ENCODE measurements around the gene CTSZ. TPM values are rescaled to one million over a fixed set of nuclear protein-coding genes. Genes with fewer than 3 reads are reported as not detected.

Gene CTSZ
- total RNA-seq, 5 donors from 2014 or later (not counting 1 experiment from before 2014, with no cell fraction given) = 16.8 to 37.1 (median 26.1) TPM

DNA sequence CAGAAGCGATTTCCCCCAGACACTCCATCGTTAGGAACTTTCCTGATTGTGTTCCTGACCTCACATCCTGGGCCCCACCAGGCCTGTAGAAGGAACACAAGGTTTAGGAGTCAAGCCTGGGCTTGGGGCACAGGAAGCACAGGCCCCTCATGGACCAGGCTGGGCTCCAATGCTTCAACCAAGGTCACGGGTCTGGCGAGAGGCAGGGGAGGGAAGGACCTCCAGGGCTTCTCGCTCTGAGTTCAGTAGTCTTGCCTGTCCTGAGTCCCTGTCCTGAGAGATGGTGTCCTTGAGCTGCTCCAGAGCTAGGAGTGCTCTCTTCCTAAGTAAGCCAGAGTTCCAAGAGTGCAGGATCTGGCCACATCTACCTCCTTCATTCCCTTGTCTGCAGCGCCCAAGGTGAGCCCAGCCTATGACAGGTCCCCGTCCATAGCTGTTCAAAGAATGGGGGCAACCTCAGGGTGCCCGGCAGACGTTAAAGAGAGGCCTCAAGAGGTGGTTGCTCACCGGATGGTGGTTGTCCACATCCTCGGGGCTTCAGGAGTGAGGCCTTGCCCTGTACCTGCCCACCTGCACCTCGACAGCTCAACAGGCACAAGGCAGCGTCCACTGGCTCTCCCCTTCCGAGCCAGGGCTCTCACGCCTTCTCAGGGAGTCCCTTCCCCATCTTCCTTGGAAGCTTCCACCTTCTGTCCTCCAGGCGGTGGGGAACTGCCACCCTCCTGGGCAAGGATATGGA is 10.6 kb upstream of the CTSZ start:
- WGBS (ENCODE audit: insufficient coverage) = 79% methylated on average over 11 of the region's 16 CpGs
- POLR2A ChIA-PET = interaction anchor here in 1 of 2 donors (0.5 kb wide), 1 partner anchor 41 kb away, joined by 5 read pairs; no protein-coding TSS in a partner anchor
- H3K4me3 Mint-ChIP-seq = peak overlapping the region in 1 of 3 donors; percentile 42

GRCh38 chr20:59016795-59017492 is 9.9 kb upstream of the CTSZ start:
- H3K4me1 ChIP-seq (ENCODE audit: control insufficient read depth in 1 of 2, extremely low read depth in 1 of 2, insufficient read depth in 2 of 2, low read length in 2 of 2) = peaks cover 6 to 33% of the 10 kb centered on the region in 2 experiments
- H3K27ac ChIP-seq (ENCODE audit: low read length) = no peak overlapping the region
- DNase-seq (peak in 2 of 35 experiments; percentile 21 to 22), ATAC-seq (replicated peaks in 1 of 4) (peak; percentile 36 to 61 (median 40))
- ChIA-PET POLR2A (interaction anchor here in 1 of 2 donors (0.5 to 1.0 kb wide), 2 partner anchors 15 to 42 kb away, joined by 5 read pairs; partner anchors contain the start of gene ATP5F1E), CTCF (no interaction called here)
- peaks cover 0 to 6% of the 10 kb centered on the region in 2 donors for H3K36me3 ChIP-seq (ENCODE audit: control insufficient read depth in 2 of 2, extremely low read depth in 1 of 2, insufficient read depth in 1 of 2, low read length in 1 of 2)
- WGBS (ENCODE audit: insufficient coverage) = 54% methylated on average over 3 of the region's 4 CpGs
- no peaks in the 10 kb centered on the region for H3K9me3 ChIP-seq
- Mint-ChIP-seq H3K36me3 (no peaks in the 10 kb centered on the region), H3K27ac (peak overlapping the region; percentile 23 to 40), H3K4me3 (peak overlapping the region in 1 of 3 donors; percentile 42), H3K9me3 (no peaks in the 10 kb centered on the region), H3K4me1 (peaks cover 38 to 47% (median 46%) of the 10 kb centered on the region in 3 donors), H3K27me3 (no peaks in the 10 kb centered on the region)
- H3K27me3 ChIP-seq (replicated peaks in 1 of 2; ENCODE audit: control insufficient read depth in 2 of 2, extremely low read depth in 1 of 2, insufficient read depth in 2 of 2, low read length in 1 of 2) = no peaks in the 10 kb centered on the region
- no peak overlapping the region for H3K4me3 ChIP-seq (ENCODE audit: control insufficient read depth in 1 of 2, extremely low read depth in 1 of 2, low read length in 1 of 2)

More for the DNA sequence above, 10.6 kb upstream of the CTSZ start:
- peaks cover 0 to 9% of the 10 kb centered on the region in 2 donors for H3K36me3 ChIP-seq (ENCODE audit: control insufficient read depth in 2 of 2, extremely low read depth in 1 of 2, insufficient read depth in 1 of 2, low read length in 1 of 2)
- Mint-ChIP-seq H3K36me3 (peaks cover 4% of the 10 kb centered on the region), H3K4me1 (peaks cover 41 to 44% (median 42%) of the 10 kb centered on the region in 3 donors), H3K27me3 (no peaks in the 10 kb centered on the region), H3K27ac (peak overlapping the region in 1 of 2 donors; percentile 40), H3K9me3 (no peaks in the 10 kb centered on the region)
- CTCF ChIA-PET = no interaction called here
- no peaks in the 10 kb centered on the region for H3K27me3 ChIP-seq (replicated peaks in 1 of 2; ENCODE audit: control insufficient read depth in 2 of 2, extremely low read depth in 1 of 2, insufficient read depth in 2 of 2, low read length in 1 of 2)
- DNase-seq (no peak), ATAC-seq (replicated peaks in 1 of 4) (no peak)
- peaks cover 6 to 33% of the 10 kb centered on the region in 2 experiments for H3K4me1 ChIP-seq (ENCODE audit: control insufficient read depth in 1 of 2, extremely low read depth in 1 of 2, insufficient read depth in 2 of 2, low read length in 2 of 2)
- no peak overlapping the region for H3K4me3 ChIP-seq (ENCODE audit: control insufficient read depth in 1 of 2, extremely low read depth in 1 of 2, low read length in 1 of 2)
- no peak overlapping the region for H3K27ac ChIP-seq (ENCODE audit: low read length)
- no peaks in the 10 kb centered on the region for H3K9me3 ChIP-seq

- no peak overlapping the region for H3K27ac ChIP-seq (ENCODE audit: low read length)
- H3K4me3 Mint-ChIP-seq = peak overlapping the region in 1 of 3 donors; percentile 42
- DNase-seq (no peak), ATAC-seq (replicated peaks in 1 of 4) (no peak)
- H3K4me1 Mint-ChIP-seq = peaks cover 45 to 55% (median 53%) of the 10 kb centered on the region in 3 donors
- H3K36me3 ChIP-seq (ENCODE audit: control insufficient read depth in 2 of 2, extremely low read depth in 1 of 2, insufficient read depth in 1 of 2, low read length in 1 of 2) = peaks cover 0 to 4% of the 10 kb centered on the region in 2 donors
- no peaks in the 10 kb centered on the region for H3K9me3 Mint-ChIP-seq
- CTCF ChIA-PET = no interaction called here
- H3K27me3 ChIP-seq (replicated peaks in 1 of 2; ENCODE audit: control insufficient read depth in 2 of 2, extremely low read depth in 1 of 2, insufficient read depth in 2 of 2, low read length in 1 of 2) = no peaks in the 10 kb centered on the region
- 76% methylated on average over 12 of the region's 16 CpGs for WGBS (ENCODE audit: insufficient coverage)
- H3K4me1 ChIP-seq (ENCODE audit: control insufficient read depth in 1 of 2, extremely low read depth in 1 of 2, insufficient read depth in 2 of 2, low read length in 2 of 2) = peaks cover 6 to 33% of the 10 kb centered on the region in 2 experiments
- no peaks in the 10 kb centered on the region for H3K36me3 Mint-ChIP-seq
- no peaks in the 10 kb centered on the region for H3K27me3 Mint-ChIP-seq
- H3K9me3 ChIP-seq = no peaks in the 10 kb centered on the region
- H3K27ac Mint-ChIP-seq = peak overlapping the region in 1 of 2 donors; percentile 19
- POLR2A ChIA-PET = interaction anchor here in 1 of 2 donors (1.0 kb wide), 1 partner anchor 16 kb away, joined by 5 read pairs; the partner anchor contains the start of gene ATP5F1E
- H3K4me3 ChIP-seq (ENCODE audit: control insufficient read depth in 1 of 2, extremely low read depth in 1 of 2, low read length in 1 of 2) = no peak overlapping the region
Observed at GRCh38 chr20:59015812-59016711, 9.0 kb upstream of the CTSZ start.

- Mint-ChIP-seq H3K27ac (no peak overlapping the region), H3K27me3 (no peaks in the 10 kb centered on the region), H3K4me1 (peaks cover 46 to 55% (median 52%) of the 10 kb centered on the region in 3 donors), H3K36me3 (no peaks in the 10 kb centered on the region), H3K9me3 (no peaks in the 10 kb centered on the region), H3K4me3 (no peak overlapping the region)
- ATAC-seq (replicated peaks in 1 of 4) (no peak), DNase-seq (no peak)
- WGBS (ENCODE audit: insufficient coverage) = 91% methylated on average over 13 of the region's 16 CpGs
- H3K36me3 ChIP-seq (ENCODE audit: control insufficient read depth in 2 of 2, extremely low read depth in 1 of 2, insufficient read depth in 1 of 2, low read length in 1 of 2) = no peaks in the 10 kb centered on the region
- CTCF ChIA-PET = no interaction called here
- POLR2A ChIA-PET = no interaction called here
- H3K4me3 ChIP-seq (ENCODE audit: control insufficient read depth in 1 of 2, extremely low read depth in 1 of 2, low read length in 1 of 2) = no peak overlapping the region
- H3K27me3 ChIP-seq (replicated peaks in 1 of 2; ENCODE audit: control insufficient read depth in 2 of 2, extremely low read depth in 1 of 2, insufficient read depth in 2 of 2, low read length in 1 of 2) = no peaks in the 10 kb centered on the region
- no peak overlapping the region for H3K27ac ChIP-seq (ENCODE audit: low read length)
- H3K4me1 ChIP-seq (ENCODE audit: control insufficient read depth in 1 of 2, extremely low read depth in 1 of 2, insufficient read depth in 2 of 2, low read length in 2 of 2) = peaks cover 6 to 33% of the 10 kb centered on the region in 2 experiments
- H3K9me3 ChIP-seq = no peaks in the 10 kb centered on the region
Observed at GRCh38 chr20:59015411-59015810, 8.4 kb upstream of the CTSZ start.

GRCh38 chr20:59014680-59015389 is 7.8 kb upstream of the CTSZ start:
- Histone ChIP-seq H3K9me3 (no peaks in the 10 kb centered on the region), H3K27me3 (replicated peaks in 1 of 2; ENCODE audit: control insufficient read depth in 2 of 2, extremely low read depth in 1 of 2, insufficient read depth in 2 of 2, low read length in 1 of 2) (no peaks in the 10 kb centered on the region), H3K27ac (ENCODE audit: low read length) (no peak overlapping the region), H3K4me1 (ENCODE audit: control insufficient read depth in 1 of 2, extremely low read depth in 1 of 2, insufficient read depth in 2 of 2, low read length in 2 of 2) (peaks cover 6 to 33% of the 10 kb centered on the region in 2 experiments), H3K36me3 (ENCODE audit: control insufficient read depth in 2 of 2, extremely low read depth in 1 of 2, insufficient read depth in 1 of 2, low read length in 1 of 2) (no peaks in the 10 kb centered on the region), H3K4me3 (ENCODE audit: control insufficient read depth in 1 of 2, extremely low read depth in 1 of 2, low read length in 1 of 2) (no peak overlapping the region)
- no peaks in the 10 kb centered on the region for H3K27me3 Mint-ChIP-seq
- no peak for DNase-seq
- peak overlapping the region in 1 of 2 donors; percentile 11 for H3K27ac Mint-ChIP-seq
- 91% methylated on average over 15 of the region's 17 CpGs for WGBS (ENCODE audit: insufficient coverage)
- POLR2A ChIA-PET = no interaction called here
- H3K4me3 Mint-ChIP-seq = peak overlapping the region in 1 of 3 donors; percentile 43
- CTCF ChIA-PET = no interaction called here
- H3K9me3 Mint-ChIP-seq = no peaks in the 10 kb centered on the region
- no peaks in the 10 kb centered on the region for H3K36me3 Mint-ChIP-seq
- ATAC-seq (replicated peaks in 1 of 4) = no peak
- H3K4me1 Mint-ChIP-seq = peaks cover 46 to 55% (median 52%) of the 10 kb centered on the region in 3 donors

Data from T-cell (primary cell).